GM12878 (cell line): ENCODE measurements around the gene DIO3. TPM values are rescaled to one million over a fixed set of nuclear protein-coding genes. Genes with fewer than 3 reads are reported as not detected.

ENCODE experiments used
- ATAC-seq: fragments of 200-7000 bp; cut with Tn5 transposase; 3 replicates; pipeline ENCODE4 v1.9.1; 2020; ENCODE audit warnings: mild to moderate bottlenecking, moderate library complexity
- BruUV-seq: library from RNA; stranded (reverse); fragments of 400-500 nt; replicated peaks from 2 replicates; lab custom pipeline; 2021; lab: Mats Ljungman, UMichigan
- CTCF ChIA-PET: fragments of 300-600 bp; sonication (Branson Sonifier 250); formaldehyde crosslinking; extraction: SDS; loops from one replicate; lab custom pipeline; 2021; ENCODE audit warnings: inconsistent platforms; lab: Yijun Ruan, JAX
- POLR2A ChIA-PET: fragments of 350-600 bp; formaldehyde crosslinking; extraction: SDS; loops from one replicate; lab custom pipeline; 2021; ENCODE audit warnings: inconsistent platforms; lab: Charles Lee
- RAD21 ChIA-PET: fragments of 300-600 bp; sonication (Branson Sonifier 250); formaldehyde crosslinking; loops from one replicate; lab custom pipeline; 2023; ENCODE audit warnings: antibody characterized with exemption; ENCODE audit not compliant: unreplicated experiment; lab: Charles Lee
- SMC1A ChIA-PET: fragments of 300-600 bp; sonication (Branson Sonifier 250); formaldehyde crosslinking; loops from one replicate; lab custom pipeline; 2023; ENCODE audit not compliant: unreplicated experiment, uncharacterized antibody; lab: Charles Lee
- DNase-seq: peaks from one replicate; pipeline ENCODE4 v3.0.0-alpha.2; 2011; ENCODE audit warnings: low read depth, low spot score
- FAIRE-seq: peaks from 3 replicates; lab custom pipeline; 2011; peaks lifted over from hg19 to GRCh38; lab: Jason Lieb, UNC
- H2AFZ ChIP-seq: 2 replicates; pipeline ENCODE4 v1.6.0; 2011; ENCODE audit warnings: low read depth, low read length, control low read depth; ENCODE audit not compliant: control insufficient read depth
- H3K27ac ChIP-seq: 2 replicates; pipeline ENCODE4 v1.5.1; 2011; ENCODE audit warnings: control low read depth; ENCODE audit not compliant: control insufficient read depth, insufficient read depth
- H3K27me3 ChIP-seq, 2 experiments: replicated peaks in 1 of 2; 2 replicates each; pipeline versions ENCODE4 v1.6.0 to v1.6.1; 2011; ENCODE audit warnings: low read length in 1 of 2; ENCODE audit not compliant: control insufficient read depth in 2 of 2, insufficient read depth in 2 of 2
- H3K36me3 ChIP-seq, 2 experiments: 2 replicates each; pipeline ENCODE4 v1.5.1; 2011; ENCODE audit warnings: low read length in 1 of 2; ENCODE audit not compliant: control insufficient read depth in 2 of 2, insufficient read depth in 2 of 2
- H3K4me1 ChIP-seq: 2 replicates; pipeline ENCODE4 v1.6.1; 2011; ENCODE audit warnings: mild to moderate bottlenecking, low read length, moderate library complexity, mixed read lengths; ENCODE audit not compliant: control insufficient read depth, insufficient read depth
- H3K4me2 ChIP-seq: 2 replicates; pipeline ENCODE4 v1.6.0; 2011; ENCODE audit warnings: control low read depth; ENCODE audit not compliant: control insufficient read depth, insufficient read depth
- H3K4me3 ChIP-seq: fragments of 200-600 bp; sonication (generic); 2 replicates; pipeline ENCODE4 v1.5.1; 2016
- H3K79me2 ChIP-seq: 2 replicates; pipeline ENCODE4 v1.6.0; 2011; ENCODE audit warnings: low read length; ENCODE audit not compliant: control insufficient read depth, insufficient read depth
- H3K9ac ChIP-seq: 2 replicates; pipeline ENCODE4 v1.8.0; 2011; ENCODE audit warnings: low read length, control low read depth, mixed read lengths; ENCODE audit not compliant: control insufficient read depth, insufficient read depth
- H3K9me3 ChIP-seq: replicated peaks from 3 replicates; pipeline ENCODE4 v1.5.1; 2011; ENCODE audit warnings: mild to moderate bottlenecking, low read length; ENCODE audit not compliant: control insufficient read depth, insufficient read depth
- H4K20me1 ChIP-seq: 2 replicates; pipeline ENCODE4 v1.6.0; 2011; ENCODE audit not compliant: control insufficient read depth, insufficient read depth
- BACH1 ChIP-seq: fragments of 450-650 bp; IDR thresholded peaks from 2 replicates; pipeline ENCODE4 v1.6.1; 2017; ENCODE audit warnings: mild to moderate bottlenecking, borderline replicate concordance
- ETV6 ChIP-seq, 2 experiments: fragments of 450-650 bp in 1 of 2; IDR thresholded peaks in 1 of 2; conservative IDR thresholded peaks in 1 of 2; 2 replicates each; pipeline ENCODE4 v1.6.1; 2014; ENCODE audit warnings: antibody characterized with exemption in 1 of 2, borderline replicate concordance in 1 of 2, low read depth in 1 of 2, mild to moderate bottlenecking in 1 of 2, moderate library complexity in 1 of 2
- GATAD2B ChIP-seq: fragments of 450-650 bp; conservative IDR thresholded peaks from 2 replicates; pipeline ENCODE4 v1.6.1; 2017; ENCODE audit warnings: low read depth, mild to moderate bottlenecking, moderate library complexity
- MEF2A ChIP-seq: IDR thresholded peaks from 2 replicates; pipeline ENCODE4 v1.6.1; 2011; ENCODE audit warnings: low read depth, mild to moderate bottlenecking, low read length, moderate library complexity; ENCODE audit not compliant: insufficient read depth
- POLR2A ChIP-seq: IDR thresholded peaks from 2 replicates; pipeline ENCODE4 v1.6.1; 2011; ENCODE audit warnings: low read depth, mild to moderate bottlenecking, low read length
- POLR2AphosphoS5 ChIP-seq: IDR thresholded peaks from 2 replicates; pipeline ENCODE4 v1.6.1; 2011; ENCODE audit warnings: mild to moderate bottlenecking, low read length, inconsistent platforms
- SPI1 ChIP-seq: IDR thresholded peaks from 2 replicates; pipeline ENCODE4 v1.6.1; 2011; ENCODE audit warnings: low read depth, mild to moderate bottlenecking, low read length, moderate library complexity, borderline replicate concordance; ENCODE audit not compliant: insufficient read depth
- SUPT20H ChIP-seq: IDR thresholded peaks from 2 replicates; pipeline ENCODE4 v1.6.1; 2011; ENCODE audit warnings: low read depth, mild to moderate bottlenecking, low read length, moderate library complexity, borderline replicate concordance; ENCODE audit not compliant: control insufficient read depth
- ZBED1 ChIP-seq: IDR thresholded peaks from 2 replicates; pipeline ENCODE4 v1.6.1; 2016; ENCODE audit warnings: borderline replicate concordance
- ZNF207 ChIP-seq: fragments of 450-650 bp; IDR thresholded peaks from 2 replicates; pipeline ENCODE4 v1.6.1; 2014; ENCODE audit warnings: antibody characterized with exemption, mild to moderate bottlenecking, borderline replicate concordance
- ZNF217 ChIP-seq: fragments of 450-650 bp; IDR thresholded peaks from 2 replicates; pipeline ENCODE4 v1.6.1; 2017; ENCODE audit warnings: antibody characterized with exemption, mild to moderate bottlenecking
- ZZZ3 ChIP-seq: IDR thresholded peaks from 2 replicates; pipeline ENCODE4 v1.6.1; 2011; ENCODE audit warnings: low read depth; ENCODE audit not compliant: control insufficient read depth, insufficient read length
- WGBS: methylation state at CpG from one replicate; pipeline ENCODE4 v1.1.6; 2016; ENCODE audit warnings: low lambda C conversion rate; ENCODE audit not compliant: insufficient replicate concordance, insufficient coverage; ENCODE audit errors: missing lambda C conversion rate; 5-methylcytosine and 5-hydroxymethylcytosine counted together
- in situ Hi-C: fragments of 300-500 bp; cut with MboI; formaldehyde crosslinking; loops from 9 replicates; pipeline ENCODE4 v1.14.3; 2018; ENCODE audit warnings: mixed read lengths
- intact Hi-C: fragments of 100-400 bp; cut with micrococcal nuclease; formaldehyde crosslinking; loops from one replicate; pipeline ENCODE4 v1.14.2; 2022; ENCODE audit not compliant: unreplicated experiment
- polyA plus RNA-seq, 11 experiments: library from polyadenylated mRNA; depleted of rRNA in 4 of 11; unstranded in 6 of 11; stranded (reverse) in 5 of 11; fragments of >200 nt; fragmentation: Nextera tagmentation in 4 of 11; fragmentation: Illumina TruSeq in 1 of 11; extraction: Ambion mirVana in 4 of 11; extraction: Trizol in 1 of 11; gene quantifications; 1 replicate in 1 of 11; 2 replicates in 10 of 11; pipeline versions ENCODE4 v1.2.1 to v1.2.3, GENCODE V29; 2011 to 2016; ENCODE audit warnings: inconsistent platforms in 2 of 11, missing spikeins in 2 of 11, low read depth in 1 of 11
- total RNA-seq, 4 experiments: library from RNA; depleted of rRNA in 3 of 4; stranded (reverse); fragments of >200 nt in 3 of 4; fragmentation: Illumina TruSeq in 1 of 4; extraction: Trizol in 1 of 4; gene quantifications; 2 replicates each; pipeline versions ENCODE4 v1.2.1 to v1.2.3, GENCODE V29; 2013 to 2021
- TF ChIP-seq, protein P1 (sequence below): fragments of 450-650 bp; IDR thresholded peaks from 2 replicates; pipeline ENCODE4 v1.6.1; 2014; ENCODE audit warnings: mild to moderate bottlenecking
- TF ChIP-seq, protein P2 (sequence below): fragments of 150-350 bp; IDR thresholded peaks from 2 replicates; pipeline ENCODE4 v1.6.1; 2014; ENCODE audit warnings: mild to moderate bottlenecking, low read depth, low read length
- TF ChIP-seq, protein P3 (sequence below): fragments of 450-650 bp; IDR thresholded peaks from 2 replicates; pipeline ENCODE4 v1.6.1; 2017; ENCODE audit warnings: low read depth, mild to moderate bottlenecking, moderate library complexity
- TF ChIP-seq, protein P4 (sequence below): fragments of 450-650 bp; IDR thresholded peaks from 2 replicates; pipeline ENCODE4 v1.6.1; 2017; ENCODE audit warnings: borderline replicate concordance

The DIO3 gene
- total and polyA plus RNA-seq, 10 of the 15 experiments (the other 5 are each of a cell fraction or from before 2014, with no cell fraction given), result not detected

DNA sequence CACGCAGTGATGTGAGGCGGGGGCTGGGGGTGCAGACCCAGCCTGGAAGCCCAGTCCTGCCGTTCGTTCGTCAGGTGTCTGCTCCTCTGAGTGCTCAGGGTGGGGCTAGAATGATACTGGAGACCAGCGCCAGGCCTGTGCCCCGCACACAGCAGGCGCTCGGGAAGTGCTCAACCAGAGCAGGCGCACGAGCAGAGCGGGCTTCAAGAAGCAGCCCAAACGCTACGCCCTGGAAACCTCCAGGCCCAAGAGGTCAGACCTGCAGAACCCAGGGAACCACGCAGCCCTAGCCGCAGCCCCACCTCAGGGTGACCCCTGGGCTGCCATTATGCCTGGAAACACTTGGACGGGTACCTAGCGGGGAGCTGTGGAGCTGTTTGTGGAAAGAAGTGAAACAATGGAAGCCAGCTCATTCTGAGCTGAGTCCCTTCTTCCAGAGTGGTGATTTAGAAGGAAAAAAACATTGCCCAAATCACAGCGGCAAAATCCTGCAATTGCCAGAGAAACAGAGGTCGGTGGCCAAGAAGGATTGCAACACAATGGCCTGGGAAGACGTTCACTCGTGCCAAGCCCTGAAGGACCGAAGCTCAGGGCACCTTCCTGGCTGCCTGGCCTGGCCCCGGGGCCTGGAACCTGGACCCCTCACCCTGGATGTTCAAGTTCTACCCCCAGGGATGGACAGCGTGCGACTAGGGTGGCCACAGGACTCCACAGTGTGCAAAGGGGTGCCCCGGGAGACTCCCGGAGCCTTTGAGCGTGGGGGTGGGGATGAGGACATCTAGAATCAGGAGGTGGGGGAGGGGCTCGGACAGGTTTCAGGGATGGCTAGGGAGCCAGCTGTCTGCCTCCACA, 40.4 kb upstream of the DIO3 start:
- DNase-seq, result no peak
- 36% methylated on average over 24 of the region's 30 CpGs for WGBS
- Histone ChIP-seq H3K79me2 (no peaks in the 10 kb centered on the region), H3K27ac (no peak overlapping the region), H3K9ac (no peak overlapping the region), H3K9me3 (no peaks in the 10 kb centered on the region; the same call in 2 of the 3 replicates), H2AFZ (no peak overlapping the region), H3K4me3 (no peak overlapping the region), H3K4me2 (no peak overlapping the region), H3K27me3 (no peaks in the 10 kb centered on the region), H3K36me3 (no peaks in the 10 kb centered on the region), H4K20me1 (no peaks in the 10 kb centered on the region), H3K4me1 (no peaks in the 10 kb centered on the region)
- ChIA-PET POLR2A (no interaction called here), SMC1A (no interaction called here), CTCF (no interaction called here), RAD21 (no interaction called here)
- in situ Hi-C loops (no loop called here), intact Hi-C loops (no loop called here)
- no peak for FAIRE-seq
- BruUV-seq, result no TSS peak
- ATAC-seq, result no peak
- TF ChIP-seq, protein P1, sequence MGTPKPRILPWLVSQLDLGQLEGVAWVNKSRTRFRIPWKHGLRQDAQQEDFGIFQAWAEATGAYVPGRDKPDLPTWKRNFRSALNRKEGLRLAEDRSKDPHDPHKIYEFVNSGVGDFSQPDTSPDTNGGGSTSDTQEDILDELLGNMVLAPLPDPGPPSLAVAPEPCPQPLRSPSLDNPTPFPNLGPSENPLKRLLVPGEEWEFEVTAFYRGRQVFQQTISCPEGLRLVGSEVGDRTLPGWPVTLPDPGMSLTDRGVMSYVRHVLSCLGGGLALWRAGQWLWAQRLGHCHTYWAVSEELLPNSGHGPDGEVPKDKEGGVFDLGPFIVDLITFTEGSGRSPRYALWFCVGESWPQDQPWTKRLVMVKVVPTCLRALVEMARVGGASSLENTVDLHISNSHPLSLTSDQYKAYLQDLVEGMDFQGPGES, result no peak
- no peak for TF ChIP-seq POLR2AphosphoS5
- no peak for TF ChIP-seq POLR2A
- TF ChIP-seq BACH1, result no peak
- TF ChIP-seq ETV6 (conservative IDR thresholded peaks at IDR 0.05 in 1 of 2, IDR thresholded peaks at IDR 0.05 in 1 of 2; ENCODE audit: borderline replicate concordance in 1 of 2, low read depth in 1 of 2), result no peak
- no peak for TF ChIP-seq ZNF217
- TF ChIP-seq, protein P2, sequence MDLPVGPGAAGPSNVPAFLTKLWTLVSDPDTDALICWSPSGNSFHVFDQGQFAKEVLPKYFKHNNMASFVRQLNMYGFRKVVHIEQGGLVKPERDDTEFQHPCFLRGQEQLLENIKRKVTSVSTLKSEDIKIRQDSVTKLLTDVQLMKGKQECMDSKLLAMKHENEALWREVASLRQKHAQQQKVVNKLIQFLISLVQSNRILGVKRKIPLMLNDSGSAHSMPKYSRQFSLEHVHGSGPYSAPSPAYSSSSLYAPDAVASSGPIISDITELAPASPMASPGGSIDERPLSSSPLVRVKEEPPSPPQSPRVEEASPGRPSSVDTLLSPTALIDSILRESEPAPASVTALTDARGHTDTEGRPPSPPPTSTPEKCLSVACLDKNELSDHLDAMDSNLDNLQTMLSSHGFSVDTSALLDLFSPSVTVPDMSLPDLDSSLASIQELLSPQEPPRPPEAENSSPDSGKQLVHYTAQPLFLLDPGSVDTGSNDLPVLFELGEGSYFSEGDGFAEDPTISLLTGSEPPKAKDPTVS, result no peak
- TF ChIP-seq, protein P3, sequence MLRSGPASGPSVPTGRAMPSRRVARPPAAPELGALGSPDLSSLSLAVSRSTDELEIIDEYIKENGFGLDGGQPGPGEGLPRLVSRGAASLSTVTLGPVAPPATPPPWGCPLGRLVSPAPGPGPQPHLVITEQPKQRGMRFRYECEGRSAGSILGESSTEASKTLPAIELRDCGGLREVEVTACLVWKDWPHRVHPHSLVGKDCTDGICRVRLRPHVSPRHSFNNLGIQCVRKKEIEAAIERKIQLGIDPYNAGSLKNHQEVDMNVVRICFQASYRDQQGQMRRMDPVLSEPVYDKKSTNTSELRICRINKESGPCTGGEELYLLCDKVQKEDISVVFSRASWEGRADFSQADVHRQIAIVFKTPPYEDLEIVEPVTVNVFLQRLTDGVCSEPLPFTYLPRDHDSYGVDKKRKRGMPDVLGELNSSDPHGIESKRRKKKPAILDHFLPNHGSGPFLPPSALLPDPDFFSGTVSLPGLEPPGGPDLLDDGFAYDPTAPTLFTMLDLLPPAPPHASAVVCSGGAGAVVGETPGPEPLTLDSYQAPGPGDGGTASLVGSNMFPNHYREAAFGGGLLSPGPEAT, result no peak
- TF ChIP-seq MEF2A, result no peak
- no peak for TF ChIP-seq ZBED1
- TF ChIP-seq GATAD2B, result no peak
- TF ChIP-seq SUPT20H, result no peak
- no peak for TF ChIP-seq ZNF207
- no peak for TF ChIP-seq SPI1
- TF ChIP-seq, protein P4, sequence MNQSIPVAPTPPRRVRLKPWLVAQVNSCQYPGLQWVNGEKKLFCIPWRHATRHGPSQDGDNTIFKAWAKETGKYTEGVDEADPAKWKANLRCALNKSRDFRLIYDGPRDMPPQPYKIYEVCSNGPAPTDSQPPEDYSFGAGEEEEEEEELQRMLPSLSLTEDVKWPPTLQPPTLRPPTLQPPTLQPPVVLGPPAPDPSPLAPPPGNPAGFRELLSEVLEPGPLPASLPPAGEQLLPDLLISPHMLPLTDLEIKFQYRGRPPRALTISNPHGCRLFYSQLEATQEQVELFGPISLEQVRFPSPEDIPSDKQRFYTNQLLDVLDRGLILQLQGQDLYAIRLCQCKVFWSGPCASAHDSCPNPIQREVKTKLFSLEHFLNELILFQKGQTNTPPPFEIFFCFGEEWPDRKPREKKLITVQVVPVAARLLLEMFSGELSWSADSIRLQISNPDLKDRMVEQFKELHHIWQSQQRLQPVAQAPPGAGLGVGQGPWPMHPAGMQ, result no peak
- no peak for TF ChIP-seq ZZZ3
